NCI-H1417 treated with DMSO at 0.1 percent for 48 hours (cell line): ENCODE measurements around the gene TAF1B.

Experiments
- DNase-seq: peaks from one replicate; lab custom pipeline; 2025; lab: John Stamatoyannopoulos, UW

The TAF1B gene

DNA sequence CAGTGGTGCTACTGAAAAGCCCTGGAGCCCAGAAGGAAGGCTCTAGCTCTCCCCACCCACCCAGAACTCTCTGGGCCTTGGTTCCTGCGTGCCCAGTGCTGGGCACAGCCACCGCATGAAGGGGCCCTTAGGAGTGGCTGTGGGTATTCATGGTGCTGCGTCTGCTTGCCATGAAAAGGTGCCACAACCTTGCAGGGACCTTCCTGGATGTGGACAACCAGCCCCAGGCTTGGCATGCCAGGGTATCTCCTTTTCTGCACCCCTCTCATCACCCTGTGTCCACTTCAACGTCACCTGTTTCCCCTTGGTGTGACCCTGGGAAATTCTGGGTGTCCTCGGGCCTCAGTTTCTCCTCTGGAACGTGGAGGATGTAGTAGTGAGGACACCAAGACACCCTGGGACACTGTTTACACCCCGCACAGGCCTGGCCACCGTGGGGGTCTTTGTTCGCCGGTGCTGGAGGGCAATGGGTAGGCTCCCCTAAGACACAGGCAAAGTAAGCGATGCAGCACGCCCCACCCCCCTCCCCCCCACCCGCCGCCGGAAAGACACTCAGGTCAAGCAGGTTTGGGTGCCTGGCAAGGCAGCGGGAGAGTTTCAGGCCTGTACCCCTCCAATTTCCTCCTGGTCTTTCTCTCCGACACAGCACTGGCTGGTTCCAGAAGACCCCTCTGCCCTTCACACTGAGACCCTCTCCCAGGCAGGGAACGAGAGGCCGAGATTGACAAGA is 34.8 kb upstream of the TAF1B start:
- DNase-seq: no peak

DNA sequence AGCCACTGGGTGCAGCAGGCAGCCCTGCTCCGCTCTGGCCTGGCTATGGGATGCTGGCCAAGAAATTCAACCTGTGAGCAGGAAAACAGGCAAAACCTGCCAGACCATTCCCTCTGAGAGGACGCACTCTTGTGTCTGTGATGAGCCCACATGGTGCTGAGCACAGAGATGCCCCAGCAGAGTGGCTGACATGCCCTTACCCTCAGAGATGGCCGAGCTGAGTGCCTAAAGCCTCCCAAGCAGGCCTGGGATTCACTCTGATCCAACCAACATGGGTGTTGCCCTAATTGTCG is 34.3 kb upstream of the TAF1B start:
- no peak for DNase-seq

DNA sequence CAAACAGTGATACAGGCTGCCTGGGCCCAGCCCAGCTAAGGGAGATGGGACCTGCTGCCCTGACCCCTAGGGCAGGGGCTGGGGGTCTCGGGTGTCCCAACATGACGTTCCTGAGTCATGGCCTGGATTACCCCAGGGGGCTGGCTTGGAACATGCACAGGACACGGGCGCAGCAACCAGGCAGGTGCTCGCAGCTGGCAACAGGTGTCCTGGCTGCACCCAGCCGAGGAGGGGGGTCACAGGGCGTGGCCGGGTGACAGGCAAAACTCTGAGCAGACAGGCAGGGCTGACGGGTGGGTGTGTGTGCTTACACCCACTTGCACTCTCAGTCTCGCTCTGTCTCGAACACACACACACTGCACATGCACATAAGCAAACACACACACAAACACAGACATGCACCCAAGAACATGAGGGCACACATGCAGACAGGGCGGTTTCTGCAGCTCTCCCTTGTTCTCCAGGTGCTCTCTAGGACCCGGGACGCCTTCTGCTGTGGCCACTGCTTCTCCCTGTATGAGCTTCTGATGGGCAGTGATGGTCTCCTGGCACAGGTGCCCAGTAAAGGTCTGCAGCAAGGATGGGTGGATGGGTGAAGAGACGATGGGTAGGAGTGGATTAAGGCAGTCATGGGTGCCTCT is 33.7 kb upstream of the TAF1B start:
- no peak for DNase-seq

DNA sequence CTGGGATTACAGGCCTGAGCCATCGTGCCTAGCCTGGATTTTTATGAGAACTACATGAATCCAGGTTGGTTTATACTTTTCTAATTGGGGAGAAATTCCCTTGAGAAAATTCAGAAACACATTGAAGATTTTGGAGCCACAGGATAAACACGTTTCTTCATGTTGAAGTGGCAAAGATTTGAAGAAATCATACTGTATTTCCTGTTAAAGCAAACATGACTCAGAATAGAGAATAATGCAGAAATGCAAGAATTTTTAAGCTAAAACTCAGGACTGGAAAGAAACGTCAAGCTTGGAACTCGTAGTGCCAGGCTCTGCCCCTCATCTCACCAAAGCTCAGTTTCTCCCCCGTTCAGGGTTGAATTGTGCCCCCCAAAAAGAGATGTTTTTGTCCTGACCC is 32.1 kb upstream of the TAF1B start:
- DNase-seq: no peak

DNA sequence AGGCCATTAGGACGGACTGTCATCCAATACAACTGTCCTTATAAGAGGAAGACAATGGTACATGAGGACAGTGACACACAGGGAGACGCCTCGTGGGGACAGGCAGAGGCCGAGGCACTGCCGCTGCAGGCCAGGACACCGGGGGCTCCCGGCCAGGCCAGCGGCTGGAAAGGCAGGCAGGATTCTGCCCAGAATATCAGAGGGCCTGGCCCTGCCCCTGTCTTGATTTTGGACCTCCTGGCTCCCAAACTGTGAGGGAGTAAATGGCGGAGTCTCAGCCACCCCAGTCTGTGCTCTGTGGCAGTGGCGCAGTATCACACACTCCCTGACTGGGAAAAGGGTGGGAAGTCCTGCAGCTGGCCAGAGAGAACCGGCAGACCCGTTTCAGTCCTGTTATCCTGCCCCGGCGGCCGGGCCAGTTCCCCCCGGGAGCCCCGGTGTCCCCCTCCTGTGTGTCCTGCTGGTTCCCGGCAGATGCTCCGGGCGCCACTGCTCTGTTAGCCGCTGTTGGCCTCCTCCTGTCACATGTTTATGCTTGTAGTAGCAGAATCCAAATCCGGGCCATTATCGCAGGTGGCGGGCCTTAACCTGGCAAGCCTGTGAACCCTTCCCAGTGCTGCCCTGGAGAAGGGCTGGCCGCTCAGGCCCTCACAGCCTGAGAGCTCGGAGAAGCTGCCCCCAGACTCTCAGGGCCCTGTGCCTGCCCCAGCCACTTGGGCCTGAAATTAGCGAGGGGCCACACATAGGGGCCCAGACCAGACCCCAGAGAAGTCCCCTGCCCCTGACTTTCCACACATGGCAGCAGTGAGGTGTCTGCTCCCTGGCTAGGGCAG is 31.4 kb upstream of the TAF1B start:
- no peak for DNase-seq

DNA sequence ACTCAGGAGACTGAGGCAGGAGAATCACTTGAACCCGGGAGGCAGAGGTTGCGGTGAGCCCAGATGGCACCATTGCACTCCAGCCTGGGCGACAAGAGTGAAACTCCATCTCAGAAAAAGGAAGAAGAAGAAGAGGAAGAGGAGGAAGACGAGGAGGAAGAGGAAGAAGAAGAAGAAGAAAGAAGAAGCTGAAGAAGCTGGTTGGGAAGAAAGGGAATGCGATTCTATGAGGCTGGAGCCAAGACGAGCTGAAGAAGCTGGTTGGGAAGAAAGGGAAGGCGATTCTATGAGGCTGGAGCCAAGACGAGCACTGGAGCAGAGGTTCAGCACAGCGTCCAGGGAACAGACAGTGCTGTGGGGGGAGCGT is 30.3 kb upstream of the TAF1B start:
- DNase-seq: no peak

DNA sequence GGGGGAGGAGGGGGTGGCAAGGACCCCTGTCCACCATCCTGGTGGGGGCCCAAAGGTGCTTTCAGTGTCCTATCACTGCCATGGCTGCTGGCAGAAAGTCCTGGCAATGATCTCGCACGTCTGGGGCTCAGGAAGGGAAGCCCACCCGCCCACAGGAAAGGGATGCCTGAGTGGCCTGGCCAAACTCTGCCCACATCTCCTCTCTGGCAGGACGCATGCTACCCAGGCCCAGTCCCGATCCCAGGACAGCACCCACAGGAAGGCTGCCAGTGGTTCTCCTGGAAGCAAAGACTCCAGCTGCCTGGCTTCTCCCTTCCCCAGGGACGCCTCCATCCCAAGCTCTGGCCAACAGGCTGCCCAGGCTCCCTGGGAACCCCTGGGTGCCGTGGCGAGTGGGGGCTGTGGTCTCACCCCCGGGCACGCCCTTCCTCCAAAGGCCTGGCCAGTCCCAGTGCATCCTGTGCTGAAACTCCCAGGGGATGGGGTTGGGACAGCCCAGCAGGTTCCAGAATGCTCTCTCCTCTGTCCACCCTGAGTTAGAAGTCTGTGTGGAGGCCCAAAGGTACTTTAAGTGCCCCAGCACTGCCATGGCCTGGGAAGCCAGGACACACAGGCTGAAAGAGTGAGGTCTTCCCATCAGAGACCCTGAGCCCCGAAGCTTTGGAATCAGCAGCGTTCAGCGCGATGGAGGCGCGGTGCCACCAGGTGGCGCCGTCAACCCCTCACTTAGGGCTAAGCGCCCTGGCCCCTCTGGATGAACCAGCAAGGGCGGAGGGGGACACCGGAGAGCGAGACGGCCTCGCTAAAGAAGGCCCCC is 29.8 kb upstream of the TAF1B start:
- no peak for DNase-seq

DNA sequence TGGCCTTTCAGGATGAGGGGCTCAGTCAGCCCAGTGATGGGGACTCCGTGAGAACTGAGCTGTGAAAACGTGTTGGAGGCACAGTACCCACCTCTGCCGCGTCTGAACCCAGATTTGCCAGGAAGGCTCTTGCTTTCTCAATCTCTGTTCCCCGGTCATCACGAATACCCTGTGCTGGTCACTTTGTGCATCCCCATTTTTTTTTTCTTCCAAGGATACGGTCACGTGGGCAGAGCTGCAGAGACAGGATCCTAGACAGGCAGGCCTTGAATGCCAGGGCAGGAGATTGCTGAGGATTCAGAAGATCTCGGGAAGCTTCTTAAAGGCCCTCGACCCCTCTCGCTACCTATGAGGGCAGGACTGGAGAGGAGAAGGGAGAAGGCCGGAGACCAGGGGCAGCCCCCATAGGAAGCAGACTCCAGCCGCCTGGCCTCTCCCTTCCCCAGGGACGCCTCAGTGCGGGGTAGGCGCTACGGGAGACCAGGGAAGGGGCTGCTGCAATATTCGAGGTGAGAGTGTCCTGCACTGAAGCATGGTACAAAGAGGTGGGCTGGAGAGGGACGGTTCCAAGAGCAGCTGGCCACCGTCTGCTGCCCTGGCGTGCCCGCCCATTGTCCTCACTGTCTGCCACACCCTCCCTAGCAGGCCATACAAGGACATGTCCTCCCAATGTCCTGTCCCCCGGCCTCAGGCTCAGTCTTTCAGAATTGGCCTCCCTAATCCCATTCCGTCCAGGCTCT is 29.0 kb upstream of the TAF1B start:
- DNase-seq: no peak

DNA sequence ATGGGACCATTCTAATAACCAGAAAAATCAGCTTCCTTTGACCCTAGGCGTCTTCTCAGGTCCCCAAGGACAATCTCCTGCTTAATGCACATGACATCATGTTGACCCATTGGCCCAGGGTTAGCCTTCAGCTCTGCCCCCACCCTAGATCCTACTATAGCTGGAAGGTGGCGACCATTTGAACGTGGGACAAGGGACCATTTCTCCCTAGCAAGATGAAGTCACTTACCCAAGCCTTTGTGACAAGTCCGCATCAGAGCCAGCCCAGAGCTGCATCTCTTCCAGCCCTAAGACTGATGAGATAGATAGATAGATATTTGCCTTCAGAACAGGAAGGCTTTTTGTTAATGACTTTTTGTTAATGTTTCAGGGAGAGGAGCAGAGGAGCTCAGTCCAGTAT is 28.2 kb upstream of the TAF1B start:
- no peak for DNase-seq

DNA sequence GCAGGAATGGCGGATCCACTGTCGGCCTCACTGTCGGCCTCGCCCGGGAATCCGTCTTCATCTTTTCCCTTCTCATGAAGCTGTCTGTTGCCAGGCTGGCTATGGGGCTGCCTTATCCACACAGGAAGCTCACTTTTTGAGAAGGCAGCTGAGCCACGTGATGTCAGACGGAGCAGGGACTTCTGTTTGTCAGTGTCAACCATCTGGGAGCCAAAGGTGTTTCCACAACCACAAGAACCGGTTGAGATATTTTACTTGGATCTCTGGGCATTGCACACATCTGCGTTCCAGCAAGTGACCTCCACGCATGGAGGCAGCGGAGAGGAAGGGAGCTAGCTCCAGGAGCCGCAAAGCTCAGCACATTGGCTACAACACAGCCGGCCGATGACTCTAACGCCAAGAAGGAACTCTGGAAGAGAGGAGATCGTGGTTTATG is 27.4 kb upstream of the TAF1B start:
- no peak for DNase-seq

DNA sequence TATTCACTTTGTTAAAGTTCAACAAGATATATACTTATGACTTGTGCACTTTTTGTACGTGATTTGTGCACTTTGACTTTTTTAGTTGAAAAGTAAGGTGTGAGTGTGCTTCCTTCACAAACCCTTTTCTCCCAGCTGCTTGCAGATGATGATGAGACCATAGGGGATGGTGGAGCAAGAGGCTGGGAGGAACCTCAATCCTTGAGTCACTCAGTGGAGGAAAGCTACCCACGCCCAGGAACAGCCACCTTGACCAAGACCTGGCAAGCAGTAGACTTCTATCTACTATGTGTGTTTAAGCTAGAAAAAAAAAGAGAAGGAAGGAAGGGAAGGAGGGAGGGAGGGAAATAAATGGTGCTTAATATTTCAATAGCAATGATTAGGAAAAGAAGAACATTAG is 25.2 kb upstream of the TAF1B start:
- DNase-seq: no peak

DNA sequence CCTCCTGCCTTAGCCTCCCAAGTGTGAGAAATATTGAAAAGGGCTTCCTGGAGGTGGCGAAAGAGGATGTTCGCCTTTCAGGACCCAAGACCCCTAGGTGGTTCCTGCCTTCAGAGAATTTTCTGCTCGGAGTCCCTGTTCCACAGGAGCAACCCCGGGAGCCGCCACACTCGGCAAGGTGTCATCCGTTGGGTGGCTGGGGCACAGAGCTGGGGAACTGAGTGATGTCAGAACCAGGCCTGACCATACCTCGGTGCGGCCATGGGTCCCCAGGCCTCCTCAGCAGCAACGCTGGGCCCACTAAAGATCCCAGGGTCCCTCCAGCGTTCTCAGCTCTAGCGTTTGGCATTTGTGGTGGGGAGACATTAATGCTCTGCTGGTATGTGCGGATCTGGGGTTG is 23.7 kb upstream of the TAF1B start:
- DNase-seq: no peak

DNA sequence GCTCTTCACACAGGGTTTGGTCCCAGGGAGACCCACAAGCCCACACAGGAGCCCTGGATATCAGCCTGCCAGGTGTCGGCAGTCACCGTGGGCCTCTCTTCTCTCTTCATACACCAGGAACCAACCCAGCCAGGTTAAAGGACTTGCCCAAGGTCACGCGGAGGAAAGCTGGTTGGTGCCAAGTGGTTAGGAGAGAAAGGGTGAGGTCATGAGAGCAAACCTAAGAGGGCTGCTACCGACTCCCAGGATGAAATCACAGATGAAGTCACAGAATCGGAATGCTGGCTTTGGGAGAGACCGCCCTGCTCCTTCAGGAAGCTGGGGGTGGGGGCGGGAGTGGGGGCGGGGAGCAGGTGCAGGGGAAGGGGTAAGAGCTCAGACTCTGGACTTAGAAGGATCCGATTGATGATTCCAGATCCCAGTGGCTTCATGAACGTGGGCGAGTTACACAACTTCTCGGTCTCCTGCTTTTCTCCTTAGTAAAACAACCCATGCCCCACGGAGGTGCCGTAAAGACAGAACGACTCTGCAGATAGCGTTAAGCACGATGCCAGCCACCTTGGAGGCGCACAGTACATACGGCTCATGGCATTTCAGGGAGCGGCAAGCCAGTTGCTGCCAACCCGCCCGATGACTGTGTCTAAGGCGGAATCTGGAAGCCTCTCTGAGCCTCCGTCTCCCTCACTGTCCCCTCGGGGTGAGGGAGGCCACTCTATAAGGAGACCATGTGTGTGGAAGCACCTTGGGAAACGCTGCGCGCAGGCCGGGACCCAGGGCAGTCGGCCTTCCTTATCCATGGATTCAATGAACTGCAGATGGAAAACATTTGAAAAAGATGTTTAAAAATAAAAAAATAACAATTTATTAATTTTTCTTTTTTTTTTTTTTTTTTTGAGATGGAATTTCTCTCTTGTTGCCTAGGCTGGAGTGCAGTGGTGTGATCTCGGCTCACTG is 23.0 kb upstream of the TAF1B start:
- DNase-seq: no peak

DNA sequence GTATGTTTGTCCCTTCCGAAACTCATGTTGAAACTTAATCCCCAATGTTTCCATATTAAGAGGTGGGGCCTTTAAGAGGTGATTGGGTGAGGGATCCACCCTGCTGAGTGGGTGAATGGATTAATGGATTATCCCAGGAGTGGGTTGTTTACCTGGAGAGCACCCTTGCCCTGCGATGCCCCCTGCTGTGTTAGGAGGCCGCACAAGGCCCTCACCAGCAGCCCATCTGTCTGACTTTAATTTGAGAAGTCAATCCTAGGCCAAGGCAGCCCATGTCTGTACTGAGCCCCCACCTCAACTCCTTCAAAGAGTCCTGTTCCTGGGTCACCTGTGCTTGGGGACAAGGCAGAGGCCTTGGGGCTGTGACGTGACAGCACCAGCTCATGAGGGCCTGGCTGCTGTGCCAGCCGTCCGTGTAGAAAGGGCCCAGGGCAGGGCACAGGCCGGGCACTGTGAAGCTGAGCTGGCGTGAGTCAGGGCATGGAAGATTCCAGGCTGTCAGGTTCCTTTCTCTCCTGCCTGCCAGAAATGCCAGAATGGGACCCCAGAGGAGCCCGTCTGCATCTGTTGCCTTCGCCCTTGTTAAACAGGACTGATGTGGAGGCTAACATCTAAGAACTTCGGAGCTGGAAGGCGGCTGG is 21.3 kb upstream of the TAF1B start:
- DNase-seq: no peak

DNA sequence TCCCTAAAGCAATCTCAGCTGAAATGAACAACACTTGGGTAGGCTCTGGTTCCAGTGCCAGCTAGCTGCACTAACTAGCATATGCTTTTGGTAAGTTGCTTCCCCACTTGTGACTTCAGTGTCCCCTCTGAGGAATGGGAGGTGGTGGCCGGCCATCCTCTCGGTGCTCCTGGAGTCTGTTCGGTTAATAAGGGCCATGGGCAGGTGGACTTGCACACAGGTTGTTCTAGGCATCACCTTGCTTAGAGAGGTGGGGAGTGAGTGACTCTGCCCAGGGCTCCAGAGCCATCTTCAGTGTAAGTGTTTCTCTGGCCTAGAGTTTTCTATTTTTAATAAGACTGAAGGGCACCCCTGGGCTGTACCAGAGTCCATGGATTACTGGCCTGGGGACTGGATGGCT is 18.8 kb upstream of the TAF1B start:
- DNase-seq: no peak

DNA sequence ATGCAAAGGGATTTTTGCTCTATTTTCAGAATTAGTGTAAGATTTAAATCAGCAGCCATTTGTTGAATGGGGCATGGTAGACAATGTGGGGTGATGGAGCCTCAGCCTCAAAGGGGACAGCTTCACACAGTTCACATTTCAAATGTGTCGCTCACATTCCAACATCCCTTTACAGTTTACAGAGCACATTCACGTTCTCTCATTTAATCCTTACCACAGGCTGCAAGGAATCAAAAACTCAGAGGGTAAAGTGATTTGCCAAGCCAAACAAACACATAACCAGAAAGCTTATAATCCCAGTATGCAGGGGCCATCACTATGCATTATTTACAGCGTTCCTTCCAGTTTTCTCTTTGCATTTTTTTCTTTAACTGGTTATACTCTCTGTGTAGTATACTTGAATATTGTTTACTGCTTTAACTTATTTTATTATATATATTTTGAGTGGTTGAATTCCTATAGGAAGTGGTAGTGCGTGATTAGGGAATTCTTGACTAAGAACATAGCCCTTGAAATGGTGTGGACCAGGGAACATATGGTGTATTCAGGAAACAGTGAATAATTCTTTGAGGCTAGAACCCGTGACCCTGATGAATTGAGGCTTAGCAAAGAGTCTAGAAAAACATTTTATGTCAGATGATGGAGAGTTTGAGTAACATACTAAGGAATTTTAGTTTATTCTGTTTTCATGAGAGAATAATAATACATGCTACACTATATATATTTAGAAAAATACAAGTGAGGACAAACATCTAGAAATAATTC is 18.1 kb upstream of the TAF1B start:
- no peak for DNase-seq

DNA sequence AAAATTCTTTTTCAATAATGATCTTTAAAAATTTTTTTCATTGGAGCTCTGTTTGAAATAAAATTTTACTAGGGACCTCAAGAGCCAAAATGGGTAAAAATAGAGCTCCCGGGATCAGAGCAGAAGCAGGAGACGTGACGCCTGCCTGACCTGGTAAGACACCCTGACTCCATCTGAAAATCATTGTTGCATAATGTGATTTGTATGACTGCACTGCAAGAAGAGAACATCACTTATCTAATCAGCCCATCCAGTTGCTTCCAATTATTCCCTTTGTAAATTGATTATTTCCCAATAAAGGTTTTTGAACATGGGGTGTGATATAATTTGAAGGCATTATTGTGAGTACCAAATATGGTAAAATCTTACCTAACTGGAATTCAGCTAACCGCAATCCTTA is 17.1 kb upstream of the TAF1B start:
- DNase-seq: no peak

DNA sequence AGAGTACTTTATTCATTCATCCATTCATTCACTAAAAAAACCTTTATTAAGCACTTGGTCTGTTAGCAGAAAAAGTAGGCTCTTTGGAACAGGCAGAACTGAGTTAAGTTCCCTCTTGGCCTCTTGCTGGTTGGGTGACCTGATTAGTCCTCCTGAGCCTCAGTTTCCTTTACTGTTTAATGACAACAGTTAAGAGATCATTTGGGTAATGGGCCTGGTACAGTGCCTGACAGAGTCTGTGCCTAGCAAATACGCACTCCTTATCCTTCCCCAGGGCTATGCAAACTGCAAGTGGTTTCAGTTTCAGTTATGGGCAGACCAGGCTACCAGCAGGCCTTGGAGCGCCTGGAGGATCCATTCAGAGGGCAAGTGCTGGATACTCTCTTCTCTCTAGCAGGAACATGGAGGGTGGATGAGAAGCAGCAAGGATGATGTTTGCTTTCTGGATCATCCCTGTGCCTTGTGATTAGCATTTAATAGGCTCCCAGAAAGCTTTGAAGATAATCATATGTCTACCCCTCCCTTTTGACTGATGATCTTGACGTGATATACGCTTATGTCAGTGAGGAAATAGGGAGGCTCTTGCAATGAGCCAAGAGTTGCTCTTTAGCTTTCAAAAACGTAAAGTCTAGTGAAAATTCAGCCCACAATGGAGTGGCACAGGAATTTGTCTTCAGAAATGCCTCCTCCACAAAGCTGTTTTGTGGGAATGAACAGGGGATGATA is 12.4 kb upstream of the TAF1B start:
- DNase-seq: no peak

DNA sequence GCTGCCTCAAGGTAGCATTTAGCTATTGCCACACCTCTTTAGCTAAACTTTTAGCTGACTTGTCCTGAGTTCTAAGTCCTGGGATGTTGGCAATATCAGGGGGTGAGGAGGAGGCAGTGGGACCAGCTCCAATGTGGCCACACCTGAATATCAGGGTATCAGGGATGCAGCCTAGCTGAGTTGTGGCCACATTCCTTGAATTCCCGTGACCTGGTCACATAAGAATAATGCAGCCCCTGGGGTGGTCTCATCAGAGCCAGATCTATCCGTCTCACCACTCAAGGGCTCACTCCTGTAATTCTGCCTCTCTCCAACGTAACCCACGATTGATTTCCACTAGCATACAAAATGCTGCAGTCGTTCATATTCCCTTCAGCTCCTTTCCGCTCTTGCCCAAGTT is 11.6 kb upstream of the TAF1B start:
- DNase-seq: no peak
